Hematopoietic multipotent progenitor cell (in vitro differentiated cells): ENCODE data around the gene TMOD3. TPM values are rescaled to one million over a fixed set of nuclear protein-coding genes. Genes with fewer than 3 reads are reported as not detected.
A peak's percentile ranks its signal among the peaks of the same experiment; 100 is the strongest.

Experiments
- DNase-seq, 3 donors: peaks; one replicate each; pipeline ENCODE4 v3.0.0-alpha.2; 2011 to 2015; ENCODE audit warnings: low read depth in 2 of 3, low spot score in 2 of 3
- total RNA-seq: library from RNA; depleted of rRNA; stranded (reverse); fragments of >200 nt; gene quantifications from one replicate; pipeline ENCODE4 v1.2.3, GENCODE V29; 2012

The TMOD3 gene
- total RNA-seq, 1 donor: 13.7 TPM

- no peak for DNase-seq
Measured at GRCh38 chr15:51825698-51826097, 3.8 kb upstream of the TMOD3 start.

GRCh38 chr15:51828621-51829375 lies 655 bp upstream of the TMOD3 start:
- peak in 1 of 3 donors; percentile 9 for DNase-seq

GRCh38 chr15:51830276-51830806 lies 888 bp downstream of the TMOD3 start:
- peak in 1 of 3 donors; percentile 58 for DNase-seq

GRCh38 chr15:51833772-51834171 lies 4.3 kb downstream of the TMOD3 start:
- no peak for DNase-seq

- DNase-seq: peak in 1 of 3 donors; percentile 26
Measured at GRCh38 chr15:51837792-51838251, 8.4 kb downstream of the TMOD3 start.

GRCh38 chr15:51838270-51838669 lies 8.8 kb downstream of the TMOD3 start:
- DNase-seq: no peak

GRCh38 chr15:51840692-51841091 lies 11.2 kb downstream of the TMOD3 start:
- DNase-seq: no peak

GRCh38 chr15:51841406-51842040 lies 12.1 kb downstream of the TMOD3 start:
- DNase-seq: peak in 1 of 3 donors; percentile 9

GRCh38 chr15:51842265-51842664 lies 12.8 kb downstream of the TMOD3 start:
- DNase-seq: no peak

- DNase-seq: peak in 1 of 3 donors; percentile 47
Measured at GRCh38 chr15:51842852-51843737, 13.6 kb downstream of the TMOD3 start.

- DNase-seq: no peak
Measured at GRCh38 chr15:51844747-51845426, 15.4 kb downstream of the TMOD3 start.

GRCh38 chr15:51846066-51846462 lies 16.6 kb downstream of the TMOD3 start:
- no peak for DNase-seq

- DNase-seq: peak in 2 of 3 donors; percentile 68 to 73
Measured at GRCh38 chr15:51846463-51847230, 17.2 kb downstream of the TMOD3 start.

GRCh38 chr15:51848811-51849210 lies 19.4 kb downstream of the TMOD3 start:
- DNase-seq: no peak

GRCh38 chr15:51849860-51850259 lies 20.4 kb downstream of the TMOD3 start:
- DNase-seq: no peak

- DNase-seq: no peak
Measured at GRCh38 chr15:51853998-51854397, 24.5 kb downstream of the TMOD3 start.

- no peak for DNase-seq
Measured at GRCh38 chr15:51855612-51856011, 26.2 kb downstream of the TMOD3 start.

- DNase-seq: no peak
Measured at GRCh38 chr15:51856714-51857380, 27.4 kb downstream of the TMOD3 start.
